Osteoblast (primary cell): ENCODE data around the gene DISC1. TPM values are rescaled to one million over a fixed set of nuclear protein-coding genes. Genes with fewer than 3 reads are reported as not detected.

ENCODE experiments used
- DNase-seq: peaks from one replicate; pipeline ENCODE4 v3.0.0; 2011; ENCODE audit warnings: low spot score, mixed read lengths; ENCODE audit not compliant: insufficient read length; ENCODE audit errors: missing footprints
- H2AFZ ChIP-seq: 2 replicates; pipeline ENCODE4 v1.6.0; 2011; ENCODE audit warnings: mild to moderate bottlenecking, low read length
- H3K27ac ChIP-seq: 2 replicates; pipeline ENCODE4 v1.5.1; 2011; ENCODE audit warnings: mild to moderate bottlenecking, low read depth, low read length, moderate library complexity
- H3K27me3 ChIP-seq: 2 replicates; pipeline ENCODE4 v1.6.0; 2012; ENCODE audit warnings: mild to moderate bottlenecking, control low read depth, inconsistent platforms, low read length, moderate library complexity; ENCODE audit not compliant: insufficient read depth
- H3K36me3 ChIP-seq: 2 replicates; pipeline ENCODE4 v1.5.1; 2011; ENCODE audit warnings: mild to moderate bottlenecking, low read length, control low read depth, moderate library complexity; ENCODE audit not compliant: insufficient read depth
- H3K4me1 ChIP-seq: 2 replicates; pipeline ENCODE4 v1.5.1; 2011; ENCODE audit warnings: mild to moderate bottlenecking, low read length, control low read depth, moderate library complexity; ENCODE audit not compliant: insufficient read depth
- H3K4me2 ChIP-seq: 2 replicates; pipeline ENCODE4 v1.6.0; 2011; ENCODE audit warnings: mild to moderate bottlenecking, low read length; ENCODE audit not compliant: insufficient read depth
- H3K4me3 ChIP-seq: fragments of 200-600 bp; sonication (generic); 3 replicates; pipeline ENCODE4 v1.5.1; 2012; ENCODE audit warnings: mild to moderate bottlenecking, low read length, inconsistent platforms; ENCODE audit not compliant: insufficient read depth
- H3K79me2 ChIP-seq: 2 replicates; pipeline ENCODE4 v1.6.0; 2012; ENCODE audit warnings: mild to moderate bottlenecking, low read length, control low read depth, inconsistent platforms; ENCODE audit not compliant: insufficient read depth
- H3K9me3 ChIP-seq: 2 replicates; pipeline ENCODE4 v1.5.1; 2011; ENCODE audit warnings: low read depth, low read length, control low read depth
- H4K20me1 ChIP-seq: 2 replicates; pipeline ENCODE4 v1.6.0; 2012; ENCODE audit warnings: mild to moderate bottlenecking, low read length, control low read depth; ENCODE audit not compliant: insufficient read depth
- CTCF ChIP-seq: IDR thresholded peaks from 2 replicates; pipeline ENCODE4 v1.5.1; 2011; ENCODE audit warnings: mild to moderate bottlenecking, low read depth, low read length, moderate library complexity; ENCODE audit errors: extremely low read depth
- total RNA-seq: library from RNA; depleted of rRNA; stranded (reverse); fragments of >200 nt; gene quantifications from 2 replicates; pipeline ENCODE4 v1.2.3, GENCODE V29; 2012

Gene DISC1
- total RNA-seq, 1 donor: 11.9 TPM

GRCh38 chr1:231583376-231583775 lies 43.2 kb upstream of the DISC1 start:
- no peak for TF ChIP-seq CTCF
- Histone ChIP-seq H3K79me2 (no peaks in the 10 kb centered on the region), H4K20me1 (no peaks in the 10 kb centered on the region), H3K36me3 (no peaks in the 10 kb centered on the region), H3K9me3 (no peaks in the 10 kb centered on the region), H3K27ac (no peak overlapping the region), H3K4me3 (no peak overlapping the region), H3K4me1 (peaks cover 3% of the 10 kb centered on the region), H2AFZ (no peak overlapping the region), H3K27me3 (no peaks in the 10 kb centered on the region), H3K4me2 (no peak overlapping the region)
- DNase-seq: no peak

GRCh38 chr1:231584117-231584516 lies 42.5 kb upstream of the DISC1 start:
- Histone ChIP-seq H3K36me3 (no peaks in the 10 kb centered on the region), H4K20me1 (no peaks in the 10 kb centered on the region), H3K4me2 (no peak overlapping the region), H3K9me3 (no peaks in the 10 kb centered on the region), H3K27me3 (no peaks in the 10 kb centered on the region), H3K27ac (no peak overlapping the region), H2AFZ (no peak overlapping the region), H3K79me2 (no peaks in the 10 kb centered on the region), H3K4me3 (no peak overlapping the region), H3K4me1 (peaks cover 3% of the 10 kb centered on the region)
- TF ChIP-seq CTCF: peak; percentile 39
- DNase-seq: peak; percentile 82

GRCh38 chr1:231584921-231585320 lies 41.7 kb upstream of the DISC1 start:
- Histone ChIP-seq H3K27ac (no peak overlapping the region), H3K4me3 (no peak overlapping the region), H3K36me3 (no peaks in the 10 kb centered on the region), H3K27me3 (no peaks in the 10 kb centered on the region), H3K79me2 (no peaks in the 10 kb centered on the region), H4K20me1 (no peaks in the 10 kb centered on the region), H3K9me3 (no peaks in the 10 kb centered on the region), H2AFZ (no peak overlapping the region), H3K4me1 (peaks cover 3% of the 10 kb centered on the region), H3K4me2 (no peak overlapping the region)
- no peak for DNase-seq
- no peak for TF ChIP-seq CTCF

GRCh38 chr1:231590453-231591198 lies 36.0 kb upstream of the DISC1 start:
- Histone ChIP-seq H3K79me2 (no peaks in the 10 kb centered on the region), H4K20me1 (no peaks in the 10 kb centered on the region), H3K27me3 (no peaks in the 10 kb centered on the region), H3K27ac (no peak overlapping the region), H3K36me3 (no peaks in the 10 kb centered on the region), H3K9me3 (no peaks in the 10 kb centered on the region), H3K4me1 (no peaks in the 10 kb centered on the region), H2AFZ (no peak overlapping the region), H3K4me2 (no peak overlapping the region), H3K4me3 (no peak overlapping the region)
- peak; percentile 46 for DNase-seq
- peak; percentile 86 for TF ChIP-seq CTCF
